ENCODE data around the gene KLHL29. TPM values are rescaled to one million over a fixed set of nuclear protein-coding genes. Genes with fewer than 3 reads are reported as not detected.

The KLHL29 gene
- polyA plus RNA-seq, 4 donors: 10.7 to 14.3 (median 11.9) TPM

DNA sequence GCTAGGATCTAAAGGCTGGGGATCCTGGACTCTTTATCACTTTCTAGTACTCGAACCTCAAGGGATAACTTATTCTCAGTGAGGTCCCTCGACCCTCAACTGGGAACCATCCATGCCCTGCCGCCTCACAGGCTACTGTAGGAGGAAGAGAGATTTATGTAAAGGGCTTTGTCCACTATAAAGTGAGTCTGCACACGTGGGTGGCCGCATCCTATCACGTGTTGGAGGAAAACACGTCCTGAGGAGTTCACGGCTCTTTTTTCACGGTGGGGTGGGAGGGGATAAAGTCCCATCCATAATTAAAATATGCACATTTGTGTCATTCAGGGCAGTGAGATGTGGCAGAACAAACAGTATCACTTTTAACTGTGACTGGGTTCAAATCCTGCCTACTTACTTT lies 176.6 kb downstream of the KLHL29 start:
- no peak for DNase-seq (ENCODE audit: low read depth in 4 of 4, low spot score in 3 of 4)

- no peak for DNase-seq (ENCODE audit: low read depth in 4 of 4, low spot score in 3 of 4)
These were observed 177.2 kb downstream of the KLHL29 start for GRCh38 chr2:23562143-23562542.

- no peak for DNase-seq (ENCODE audit: low read depth in 4 of 4, low spot score in 3 of 4)
These were observed 178.2 kb downstream of the KLHL29 start for GRCh38 chr2:23563151-23563550.

DNA sequence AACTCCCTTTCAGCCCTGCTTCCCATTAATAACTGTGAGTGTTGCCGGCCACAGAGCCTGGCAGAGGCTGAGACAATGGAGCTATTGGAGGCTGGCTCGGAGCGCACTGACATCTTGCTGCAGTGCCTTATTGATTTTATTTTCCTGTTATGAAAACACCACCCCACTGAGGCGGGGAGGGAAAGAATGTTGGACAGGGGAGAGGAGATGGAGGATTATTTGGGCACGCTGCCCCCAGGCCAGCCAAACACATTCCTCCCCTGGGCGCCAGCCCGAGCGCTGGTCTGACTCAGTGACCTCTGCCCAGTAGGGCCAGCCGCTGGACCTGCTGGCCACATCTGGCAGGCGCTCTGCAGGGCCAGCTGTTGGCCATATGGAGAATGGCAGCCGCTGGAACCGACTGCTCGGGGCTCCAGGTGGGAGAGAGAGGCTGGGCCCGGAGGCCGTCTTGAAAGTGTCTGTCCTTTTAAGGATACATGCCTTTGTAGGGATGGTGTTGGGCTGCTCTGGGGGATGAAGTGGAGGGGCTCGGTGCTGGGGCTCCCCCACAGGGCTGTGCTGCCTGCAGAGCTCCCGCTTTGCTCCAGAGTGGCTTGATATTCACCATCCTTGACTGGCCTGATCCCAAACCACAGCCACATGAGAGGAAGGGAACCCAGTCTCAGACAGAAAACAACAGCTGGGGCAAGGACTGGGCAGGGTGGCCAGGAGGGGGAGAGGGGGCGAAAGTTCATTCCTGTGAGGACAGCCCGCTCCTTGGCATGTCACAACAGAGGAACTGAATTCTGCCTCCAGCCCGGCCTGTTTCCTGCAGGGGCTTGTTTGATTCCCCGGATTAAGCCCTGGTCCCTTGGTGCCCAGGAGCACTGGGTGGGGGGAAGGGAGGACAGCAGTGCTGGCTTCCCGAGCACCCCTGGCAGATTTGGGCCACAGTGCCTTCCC lies 179.0 kb downstream of the KLHL29 start:
- DNase-seq (ENCODE audit: low read depth in 4 of 4, low spot score in 3 of 4): no peak

DNA sequence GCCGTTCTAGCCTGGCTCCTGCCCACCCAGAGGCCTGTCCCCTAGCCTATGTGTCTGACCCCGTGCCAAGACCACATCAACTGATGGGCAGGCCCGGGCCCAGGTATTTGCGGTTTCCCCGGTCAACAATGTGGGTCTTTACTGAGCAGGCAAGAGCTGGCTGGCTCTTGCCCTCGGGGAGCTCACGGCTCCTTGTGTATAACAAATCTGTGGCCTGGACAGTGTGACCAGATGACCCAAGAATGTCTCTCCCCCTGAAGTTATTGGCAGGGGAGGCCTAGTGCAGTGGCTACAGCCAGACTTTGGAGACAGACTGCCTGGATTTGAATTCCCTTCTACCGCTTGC lies 179.6 kb downstream of the KLHL29 start:
- no peak for DNase-seq (ENCODE audit: low read depth in 4 of 4, low spot score in 3 of 4)

DNA sequence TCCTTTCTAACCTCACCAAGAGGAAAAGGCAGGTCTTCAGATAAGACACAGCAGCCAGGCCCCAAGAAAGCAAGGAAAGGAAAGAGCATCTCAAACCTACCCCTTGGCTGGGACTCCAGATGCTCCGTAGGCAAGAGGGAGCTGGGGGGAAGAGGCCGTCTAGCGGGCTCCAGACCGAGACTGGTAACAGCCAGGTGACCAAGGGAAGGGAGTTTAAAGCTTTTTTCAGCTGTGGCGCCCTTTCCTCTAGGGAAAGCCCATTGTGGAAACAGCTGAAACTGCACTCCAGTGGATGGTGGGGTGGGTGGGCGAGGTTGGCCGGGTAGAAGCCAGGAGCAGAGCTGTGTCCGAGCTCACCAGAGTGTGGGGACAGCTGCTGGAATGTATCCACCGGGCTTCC lies 180.4 kb downstream of the KLHL29 start:
- DNase-seq (ENCODE audit: low read depth in 4 of 4, low spot score in 3 of 4): no peak

DNA sequence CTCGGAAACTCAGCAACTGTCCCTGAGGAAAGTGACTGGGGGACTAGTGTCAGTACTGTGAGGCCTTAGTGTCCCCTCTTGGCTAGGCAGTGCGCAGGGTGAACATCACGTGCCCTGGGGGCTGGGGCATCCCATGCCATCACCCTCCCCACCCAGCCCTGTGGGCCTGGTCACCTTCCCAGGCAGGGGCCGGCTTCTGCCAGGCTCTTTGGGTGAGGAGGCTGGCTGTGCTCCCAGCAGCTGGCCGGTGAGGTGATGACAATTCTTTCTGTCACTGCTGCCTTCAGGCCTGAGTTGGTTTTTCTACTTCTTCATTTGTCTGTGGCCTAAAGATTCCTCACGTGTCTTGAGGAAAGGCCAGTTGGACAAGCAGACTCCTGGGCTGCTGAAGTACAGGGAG lies 180.8 kb downstream of the KLHL29 start:
- DNase-seq (ENCODE audit: low read depth in 4 of 4, low spot score in 3 of 4): no peak

DNA sequence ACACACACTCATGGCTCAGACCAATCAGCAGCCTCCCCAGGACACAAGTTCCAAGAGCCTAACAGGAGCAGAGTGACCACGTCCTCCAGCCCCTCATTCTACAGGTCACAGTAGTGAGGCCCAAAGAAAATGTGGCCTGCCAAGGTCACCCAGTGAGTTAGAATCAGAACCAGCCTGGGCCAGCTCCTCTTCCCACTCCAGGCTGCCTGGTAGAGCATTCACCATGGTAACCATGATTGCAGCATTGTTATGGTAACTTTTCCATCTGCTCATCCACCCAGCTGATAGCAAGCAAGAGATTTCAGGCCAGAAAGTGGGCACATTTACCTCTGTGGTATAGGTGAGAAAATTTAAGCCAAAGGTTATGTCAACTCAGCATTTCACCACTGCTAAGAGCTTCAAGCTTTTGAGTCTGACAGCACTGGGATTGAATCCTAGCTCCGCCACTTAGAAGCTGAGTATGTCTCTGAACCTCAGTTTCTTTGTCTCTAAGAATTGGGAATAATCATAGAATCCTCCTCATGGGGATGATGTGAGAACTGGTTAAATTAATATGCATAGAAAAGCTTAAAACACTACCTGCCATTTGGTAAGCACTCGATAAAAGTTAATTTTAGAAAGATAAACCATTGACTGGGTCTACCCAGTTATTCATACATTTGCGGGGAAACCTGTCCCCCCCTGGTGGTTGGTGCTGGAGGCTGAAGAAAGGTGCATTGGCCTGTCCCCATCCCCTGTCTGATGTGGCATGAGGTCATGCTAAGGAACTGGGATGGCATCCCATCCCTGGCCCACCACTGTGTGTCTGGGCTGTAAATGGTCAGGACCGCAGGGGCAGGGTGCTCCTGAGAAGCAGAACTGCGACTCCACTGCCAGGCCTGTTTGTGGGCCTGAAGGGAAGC lies 181.5 kb downstream of the KLHL29 start:
- no peak for DNase-seq (ENCODE audit: low read depth in 4 of 4, low spot score in 3 of 4)

DNA sequence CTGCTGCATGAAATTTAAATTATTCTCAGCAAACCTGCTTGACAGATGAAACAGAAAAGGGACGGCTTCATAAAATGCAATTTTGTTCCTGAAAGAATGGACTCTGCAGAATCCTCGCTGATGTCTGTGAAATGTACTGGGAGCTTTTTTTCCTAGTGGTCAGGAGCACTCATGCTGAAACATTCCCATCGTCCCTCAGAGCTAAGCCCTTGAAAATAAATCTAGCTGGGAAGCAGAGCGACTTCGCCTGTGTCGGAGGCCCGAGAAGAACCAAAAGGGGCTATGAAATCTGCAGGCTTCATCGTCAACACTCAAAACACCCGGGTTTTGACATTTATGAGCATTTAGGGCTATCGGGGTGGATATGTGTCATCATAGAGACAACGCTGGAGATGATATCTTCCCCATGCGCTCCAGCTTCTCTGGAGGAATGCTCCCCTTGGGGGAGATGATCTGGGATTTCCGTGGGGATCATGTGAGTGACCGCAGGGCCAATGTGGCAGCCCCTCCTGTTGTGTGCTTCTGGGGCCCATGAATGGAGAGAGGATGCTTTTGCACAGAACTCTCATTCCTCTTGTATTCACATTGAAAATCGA lies 182.3 kb downstream of the KLHL29 start:
- DNase-seq (ENCODE audit: low read depth in 4 of 4, low spot score in 3 of 4): no peak

GRCh38 chr2:23568211-23568610 lies 183.2 kb downstream of the KLHL29 start:
- no peak for DNase-seq (ENCODE audit: low read depth in 4 of 4, low spot score in 3 of 4)

DNA sequence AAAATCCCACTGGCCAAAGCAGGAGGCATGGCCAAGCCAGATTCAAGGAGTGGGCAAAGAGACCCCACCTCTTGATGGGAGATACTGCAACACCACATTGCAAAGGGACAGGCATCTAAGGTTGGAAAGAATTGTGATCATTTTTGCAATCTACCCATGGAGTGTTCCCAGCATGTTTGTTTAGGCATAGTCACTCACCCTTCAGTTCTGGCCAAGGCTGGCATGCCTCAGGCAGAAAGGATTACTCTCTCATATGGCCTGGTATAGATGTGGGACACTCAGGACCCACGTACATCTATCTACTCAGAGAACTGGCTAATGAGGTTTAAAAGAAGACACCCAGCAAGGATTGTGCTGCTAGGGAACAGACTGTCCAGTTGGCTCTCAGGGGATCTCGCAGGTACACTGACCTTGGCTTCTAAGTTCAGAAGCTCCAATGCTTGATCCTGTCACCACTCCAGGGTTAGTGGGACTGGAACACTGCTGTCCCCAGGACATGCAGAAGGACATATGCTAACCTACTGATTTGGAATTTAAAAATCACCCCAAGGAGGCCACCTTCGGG lies 183.7 kb downstream of the KLHL29 start:
- DNase-seq (ENCODE audit: low read depth in 4 of 4, low spot score in 3 of 4): no peak

DNA sequence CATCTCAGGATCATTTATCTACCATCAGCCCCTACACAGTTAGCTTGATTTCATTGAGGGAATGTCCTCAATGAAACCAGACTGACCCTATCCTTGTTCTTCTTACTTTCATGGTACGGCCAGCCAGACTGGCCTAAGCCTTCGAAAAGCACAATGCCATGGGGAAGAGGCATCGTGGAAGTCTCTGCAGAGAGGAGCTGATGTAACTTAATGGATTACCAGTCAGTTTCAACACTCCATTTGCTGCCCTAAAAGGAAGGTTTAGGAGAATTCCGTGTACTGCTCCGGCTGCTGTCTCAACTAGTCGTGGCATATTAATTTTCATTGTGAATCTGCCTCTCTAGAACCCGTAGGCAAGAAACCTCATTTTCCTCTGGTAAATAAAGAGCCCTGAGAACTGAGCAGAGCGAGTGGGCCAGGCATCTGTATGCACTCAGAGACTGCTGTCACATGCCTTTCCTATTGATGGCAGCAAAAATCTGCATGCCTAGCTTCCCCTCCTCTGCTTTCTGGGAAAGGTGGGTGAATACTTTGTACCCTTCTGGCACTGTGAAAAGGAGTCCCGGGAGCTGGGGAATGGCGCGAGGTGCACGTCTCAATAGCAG lies 184.9 kb downstream of the KLHL29 start:
- no peak for DNase-seq (ENCODE audit: low read depth in 4 of 4, low spot score in 3 of 4)

GRCh38 chr2:23571085-23571484 lies 186.1 kb downstream of the KLHL29 start:
- no peak for DNase-seq (ENCODE audit: low read depth in 4 of 4, low spot score in 3 of 4)

- no peak for DNase-seq (ENCODE audit: low read depth in 4 of 4, low spot score in 3 of 4)
These were observed 186.7 kb downstream of the KLHL29 start for GRCh38 chr2:23571527-23572282.

- DNase-seq (ENCODE audit: low read depth in 4 of 4, low spot score in 3 of 4): peak in 1 of 4 donors; percentile 57
These were observed 190.1 kb downstream of the KLHL29 start for GRCh38 chr2:23574919-23575654.

GRCh38 chr2:23578964-23579671 lies 194.1 kb downstream of the KLHL29 start:
- no peak for DNase-seq (ENCODE audit: low read depth in 4 of 4, low spot score in 3 of 4)

DNA sequence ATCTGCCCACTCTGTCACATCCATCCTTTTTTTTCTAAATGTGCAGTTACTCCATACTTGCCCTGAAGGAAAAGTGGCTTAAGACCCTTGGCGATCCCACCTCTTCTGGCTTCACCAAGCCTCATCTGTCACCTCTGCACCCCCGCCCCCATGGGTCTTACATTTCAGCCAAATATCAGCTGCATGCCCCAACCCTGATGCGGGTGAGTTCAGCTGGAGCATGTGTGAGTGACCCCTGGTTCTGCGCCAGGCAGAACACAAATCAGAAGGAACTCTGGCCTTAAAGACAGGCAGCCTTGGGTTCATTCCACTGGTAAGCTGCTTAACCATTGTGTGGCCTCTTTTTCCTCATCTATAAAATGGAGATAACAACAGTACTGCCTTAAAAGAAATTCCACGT lies 194.7 kb downstream of the KLHL29 start:
- DNase-seq (ENCODE audit: low read depth in 4 of 4, low spot score in 3 of 4): no peak

DNA sequence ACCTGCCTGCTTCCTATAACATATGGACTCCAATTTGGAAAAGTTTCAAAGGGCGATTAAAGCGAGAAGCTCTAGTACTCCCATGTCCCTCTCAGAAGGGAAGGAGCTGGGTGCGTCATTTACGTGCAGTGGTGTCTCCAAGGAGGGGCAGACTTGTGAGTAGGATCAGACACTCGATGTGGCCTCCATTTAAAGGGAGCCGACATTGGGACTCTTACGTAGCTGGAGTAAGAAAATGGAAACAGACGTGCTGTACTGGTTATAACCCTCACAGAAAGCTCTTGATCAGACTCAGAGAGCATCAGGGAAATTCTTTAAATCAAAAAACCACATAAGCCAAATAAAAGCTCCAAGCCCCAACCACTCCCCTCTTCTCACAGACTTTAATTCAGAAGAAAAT lies 198.5 kb downstream of the KLHL29 start:
- DNase-seq (ENCODE audit: low read depth in 4 of 4, low spot score in 3 of 4): no peak
